Renal cortical epithelial cell (primary cell): ENCODE results near the gene ZNF76. TPM values are rescaled to one million over a fixed set of nuclear protein-coding genes. Genes with fewer than 3 reads are reported as not detected.
A peak's percentile ranks its signal among the peaks of the same experiment; 100 is the strongest.

ENCODE experiments used
- DNase-seq: peaks from one replicate; pipeline ENCODE4 v3.0.0-alpha.2; 2011; ENCODE audit warnings: low read depth
- total RNA-seq: library from RNA; depleted of rRNA; stranded (reverse); fragments of >200 nt; gene quantifications from 2 replicates; pipeline ENCODE4 v1.2.3, GENCODE V29; 2014

Gene ZNF76
- 15.6 and 23.0 TPM in 2 replicates for total RNA-seq

- peak; percentile 83 for DNase-seq
Measured at GRCh38 chr6:35259194-35259947, at the start of gene ZNF76. ZNF76 (plus strand) TSS chr6:35259735; CDS start chr6:35281152, 21,417 bp downstream.

GRCh38 chr6:35213298-35213791 is 46.2 kb upstream of the ZNF76 start:
- no peak for DNase-seq

GRCh38 chr6:35213824-35214756 is 45.4 kb upstream of the ZNF76 start, which contains the start of gene SCUBE3:
SCUBE3 (plus strand) TSS chr6:35213956; CDS start chr6:35214419, 463 bp downstream.
- DNase-seq = no peak

GRCh38 chr6:35214869-35215664 is 44.5 kb upstream of the ZNF76 start:
- no peak for DNase-seq

GRCh38 chr6:35215665-35216411 is 43.7 kb upstream of the ZNF76 start:
- DNase-seq = no peak

- DNase-seq = no peak
Measured at GRCh38 chr6:35216412-35216732, 43.2 kb upstream of the ZNF76 start.

- DNase-seq = no peak
Measured at GRCh38 chr6:35216851-35217811, 42.4 kb upstream of the ZNF76 start.

- DNase-seq = peak; percentile 9
Measured at GRCh38 chr6:35218021-35218420, 41.5 kb upstream of the ZNF76 start.

- DNase-seq = no peak
Measured at GRCh38 chr6:35218456-35218855, 41.1 kb upstream of the ZNF76 start.

- DNase-seq = no peak
Measured at GRCh38 chr6:35219683-35220326, 39.7 kb upstream of the ZNF76 start.

- DNase-seq = no peak
Measured at GRCh38 chr6:35220711-35221110, 38.8 kb upstream of the ZNF76 start.

GRCh38 chr6:35223396-35223795 is 36.1 kb upstream of the ZNF76 start:
- DNase-seq = no peak

GRCh38 chr6:35224720-35225119 is 34.8 kb upstream of the ZNF76 start:
- DNase-seq = no peak

- no peak for DNase-seq
Measured at GRCh38 chr6:35228481-35228880, 31.1 kb upstream of the ZNF76 start.

- DNase-seq = no peak
Measured at GRCh38 chr6:35229304-35229703, 30.2 kb upstream of the ZNF76 start.

GRCh38 chr6:35230498-35230897 is 29.0 kb upstream of the ZNF76 start:
- no peak for DNase-seq

GRCh38 chr6:35230950-35231349 is 28.6 kb upstream of the ZNF76 start:
- no peak for DNase-seq

- DNase-seq = no peak
Measured at GRCh38 chr6:35231563-35231962, 28.0 kb upstream of the ZNF76 start.

GRCh38 chr6:35234901-35235300 is 24.6 kb upstream of the ZNF76 start:
- no peak for DNase-seq
